OCI-LY1 (cell line): ENCODE data around the gene ANKRA2.
"Not testable (repeated sequence)": the region's sequence is repeated elsewhere in the genome, so short reads cannot be mapped to it uniquely, and the experiment has no call there.

Experiments
- H2AFZ ChIP-seq: fragments of 200-600 bp; sonication (generic), shearing (Covaris generic); 2 replicates; pipeline ENCODE4 v1.6.0; 2014; ENCODE audit warnings: antibody characterized with exemption, mild to moderate bottlenecking, low read length
- H3F3A ChIP-seq: fragments of 200-600 bp; sonication (generic), shearing (Covaris generic); 2 replicates; pipeline ENCODE4 v1.6.0; 2014; ENCODE audit warnings: mild to moderate bottlenecking, antibody characterized with exemption, low read length, moderate library complexity; ENCODE audit not compliant: insufficient read depth
- H3K27ac ChIP-seq: fragments of 200-600 bp; sonication (generic); 2 replicates; pipeline ENCODE4 v1.5.1; 2014; ENCODE audit warnings: low read length, mixed run types, mild to moderate bottlenecking, low read depth; ENCODE audit not compliant: poor library complexity, severe bottlenecking
- H3K27me3 ChIP-seq: fragments of 200-600 bp; sonication (generic); 2 replicates; pipeline ENCODE4 v1.6.0; 2014; ENCODE audit warnings: antibody characterized with exemption, mild to moderate bottlenecking, low read length, moderate library complexity; ENCODE audit not compliant: insufficient read depth
- H3K36me3 ChIP-seq: fragments of 200-600 bp; sonication (generic); 2 replicates; pipeline ENCODE4 v1.6.1; 2014; ENCODE audit warnings: mild to moderate bottlenecking, antibody characterized with exemption, low read length, moderate library complexity, mixed read lengths; ENCODE audit not compliant: insufficient read depth
- H3K4me1 ChIP-seq: fragments of 200-600 bp; sonication (generic); 2 replicates; pipeline ENCODE4 v1.5.1; 2014; ENCODE audit warnings: mild to moderate bottlenecking, low read length, moderate library complexity; ENCODE audit not compliant: insufficient read depth, severe bottlenecking
- H3K4me2 ChIP-seq: fragments of 200-600 bp; sonication (generic), shearing (Covaris generic); 2 replicates; pipeline ENCODE4 v1.6.1; 2014; ENCODE audit warnings: low read length
- H3K4me3 ChIP-seq: fragments of 200-600 bp; sonication (generic); 2 replicates; pipeline ENCODE4 v1.5.1; 2014; ENCODE audit warnings: low read length, low read depth, mild to moderate bottlenecking, mixed read lengths; ENCODE audit not compliant: poor library complexity, severe bottlenecking
- H3K79me2 ChIP-seq: fragments of 200-600 bp; shearing (Covaris generic); 2 replicates; pipeline ENCODE4 v1.6.1; 2016; ENCODE audit warnings: mixed run types, low read length, mixed read lengths; ENCODE audit not compliant: insufficient read depth
- H3K9ac ChIP-seq: fragments of 200-600 bp; sonication (generic), shearing (Covaris generic); 2 replicates; pipeline ENCODE4 v1.6.1; 2014; ENCODE audit warnings: mild to moderate bottlenecking, low read length, mixed read lengths
- H3K9me2 ChIP-seq: fragments of 200-600 bp; sonication (generic), shearing (Covaris generic); 2 replicates; pipeline ENCODE4 v1.6.1; 2014; ENCODE audit warnings: low read depth, mild to moderate bottlenecking, low read length, mixed read lengths
- H3K9me3 ChIP-seq: fragments of 200-600 bp; shearing (Covaris generic); 2 replicates; pipeline ENCODE4 v1.6.1; 2014; ENCODE audit warnings: low read length, mixed read lengths
- H4K20me1 ChIP-seq: fragments of 200-600 bp; sonication (generic), shearing (Covaris generic); 2 replicates; pipeline ENCODE4 v1.6.0; 2016; ENCODE audit warnings: mild to moderate bottlenecking, low read length; ENCODE audit not compliant: insufficient read depth
- CTCF ChIP-seq: fragments of 200-600 bp; sonication (generic), shearing (Covaris generic); IDR thresholded peaks from 2 replicates; pipeline ENCODE4 v1.5.1; 2017; ENCODE audit warnings: mild to moderate bottlenecking, antibody characterized with exemption, low read length, moderate library complexity, mixed read lengths
- EZH2 ChIP-seq: fragments of 200-600 bp; sonication (generic), shearing (Covaris generic); IDR thresholded peaks from 2 replicates; pipeline ENCODE4 v1.8.0; 2017; ENCODE audit warnings: borderline replicate concordance, mixed run types, mild to moderate bottlenecking, antibody characterized with exemption, low read length, moderate library complexity, mixed read lengths

The ANKRA2 gene

GRCh38 chr5:73513996-73514395 is 51.4 kb downstream of the ANKRA2 start:
- Histone ChIP-seq H3K4me3 (no peak overlapping the region), H3K4me2 (no peak overlapping the region), H2AFZ (no peak overlapping the region), H3K9me3 (no peaks in the 10 kb centered on the region), H3K4me1 (peaks cover under 1% of the 10 kb centered on the region), H3K27me3 (no peaks in the 10 kb centered on the region), H3K9ac (no peak overlapping the region), H3K79me2 (no peaks in the 10 kb centered on the region), H3K27ac (no peak overlapping the region), H3K9me2 (no peaks in the 10 kb centered on the region), H3K36me3 (no peaks in the 10 kb centered on the region), H4K20me1 (no peaks in the 10 kb centered on the region), H3F3A (no peaks in the 10 kb centered on the region)
- TF ChIP-seq CTCF (no peak), EZH2 (no peak)

- not testable (repeated sequence) for H3F3A ChIP-seq, H3K27ac ChIP-seq, H3K9me3 ChIP-seq, H4K20me1 ChIP-seq, H3K79me2 ChIP-seq, H3K27me3 ChIP-seq, H3K4me1 ChIP-seq, H3K4me2 ChIP-seq, H2AFZ ChIP-seq, H3K4me3 ChIP-seq, H3K9me2 ChIP-seq, H3K9ac ChIP-seq
- peaks cover 36% of the 10 kb centered on the region for H3K36me3 ChIP-seq
These were observed 56.9 kb downstream of the ANKRA2 start for GRCh38 chr5:73508521-73508920.

GRCh38 chr5:73507062-73507461 is 58.4 kb downstream of the ANKRA2 start:
- H3K79me2 ChIP-seq: 0 out of 2 replicates have a peak, but pooled peaks cover 4% of the 10 kb centered on the region
- no peaks in the 10 kb centered on the region for H3K27me3 ChIP-seq
- H3K36me3 ChIP-seq: peaks cover 51% of the 10 kb centered on the region
- TF ChIP-seq CTCF: no peak
- H3F3A ChIP-seq: no peaks in the 10 kb centered on the region; the same call in 1 of the 2 replicates
- H3K27ac ChIP-seq: no peak overlapping the region
- H4K20me1 ChIP-seq: no peaks in the 10 kb centered on the region
- no peak overlapping the region for H3K9ac ChIP-seq
- H2AFZ ChIP-seq: no peak overlapping the region
- no peak overlapping the region for H3K4me2 ChIP-seq
- H3K9me3 ChIP-seq: no peaks in the 10 kb centered on the region
- no peak overlapping the region for H3K4me3 ChIP-seq
- H3K4me1 ChIP-seq: no peaks in the 10 kb centered on the region
- no peaks in the 10 kb centered on the region for H3K9me2 ChIP-seq

GRCh38 chr5:73506459-73506955 is 58.9 kb downstream of the ANKRA2 start:
- no peaks in the 10 kb centered on the region for H3K27me3 ChIP-seq
- no peak overlapping the region for H3K9ac ChIP-seq
- no peaks in the 10 kb centered on the region for H3K9me2 ChIP-seq
- no peak overlapping the region for H3K4me2 ChIP-seq
- no peaks in the 10 kb centered on the region for H3K9me3 ChIP-seq
- H3K27ac ChIP-seq: no peak overlapping the region
- TF ChIP-seq CTCF (no peak), EZH2 (no peak)
- no peaks in the 10 kb centered on the region for H3K4me1 ChIP-seq
- H4K20me1 ChIP-seq: no peaks in the 10 kb centered on the region
- no peaks in the 10 kb centered on the region; the same call in 1 of the 2 replicates for H3F3A ChIP-seq
- no peak overlapping the region for H2AFZ ChIP-seq
- peaks cover 57% of the 10 kb centered on the region for H3K36me3 ChIP-seq
- no peak overlapping the region for H3K4me3 ChIP-seq
- 0 out of 2 replicates have a peak, but pooled peaks cover 4% of the 10 kb centered on the region for H3K79me2 ChIP-seq
